Keratinocyte (primary cell): Measurements from ENCODE around the gene CPS1. TPM values are rescaled to one million over a fixed set of nuclear protein-coding genes. Genes with fewer than 3 reads are reported as not detected.

Experiments used
- DNase-seq: peaks from one replicate; pipeline ENCODE4 v3.0.0-alpha.2; 2011; ENCODE audit warnings: low read depth, missing footprints, low spot score
- FAIRE-seq: peaks from 2 replicates; lab custom pipeline; 2011; peaks lifted over from hg19 to GRCh38; lab: Jason Lieb, UNC
- H2AFZ ChIP-seq: 2 replicates; pipeline ENCODE4 v1.6.0; 2012; ENCODE audit warnings: low read length, control low read depth, inconsistent platforms; ENCODE audit not compliant: control insufficient read depth
- H3K27ac ChIP-seq: 2 replicates; pipeline ENCODE4 v1.5.1; 2011; ENCODE audit warnings: low read length; ENCODE audit not compliant: control insufficient read depth, insufficient read depth
- H3K27me3 ChIP-seq: 3 replicates; pipeline ENCODE4 v1.6.0; 2011; ENCODE audit warnings: low read length; ENCODE audit not compliant: control insufficient read depth, insufficient read depth; ENCODE audit errors: extremely low read depth
- H3K36me3 ChIP-seq, 2 experiments: 2 replicates in 1 of 2; 3 replicates in 1 of 2; pipeline ENCODE4 v1.5.1; 2011; ENCODE audit warnings: low read length in 2 of 2, mild to moderate bottlenecking in 1 of 2; ENCODE audit not compliant: control insufficient read depth in 2 of 2, insufficient read depth in 2 of 2; ENCODE audit errors: extremely low read depth in 1 of 2
- H3K4me1 ChIP-seq: 3 replicates; pipeline ENCODE4 v1.5.1; 2011; ENCODE audit warnings: low read length; ENCODE audit not compliant: control insufficient read depth, insufficient read depth; ENCODE audit errors: extremely low read depth
- H3K4me2 ChIP-seq: 3 replicates; pipeline ENCODE4 v1.6.0; 2011; ENCODE audit warnings: low read depth, low read length; ENCODE audit not compliant: control insufficient read depth, insufficient read depth; ENCODE audit errors: extremely low read depth
- H3K4me3 ChIP-seq, 3 experiments: fragments of 200-600 bp in 1 of 3; sonication (generic) in 1 of 3; 2 replicates in 2 of 3; 3 replicates in 1 of 3; pipeline ENCODE4 v1.5.1; 2011 to 2016; ENCODE audit warnings: low read length in 3 of 3, mild to moderate bottlenecking in 3 of 3, control low read depth in 2 of 3, inconsistent platforms in 1 of 3, low read depth in 1 of 3, mixed read lengths in 1 of 3, mixed run types in 1 of 3, moderate library complexity in 1 of 3; ENCODE audit not compliant: control insufficient read depth in 2 of 3, insufficient read depth in 2 of 3; ENCODE audit errors: extremely low read depth in 1 of 3
- H3K79me2 ChIP-seq: 2 replicates; pipeline ENCODE4 v1.6.0; 2012; ENCODE audit warnings: low read length; ENCODE audit not compliant: control insufficient read depth, insufficient read depth
- H3K9ac ChIP-seq: 3 replicates; pipeline ENCODE4 v1.6.0; 2011; ENCODE audit warnings: low read length; ENCODE audit not compliant: control insufficient read depth, insufficient read depth; ENCODE audit errors: extremely low read depth
- H3K9me1 ChIP-seq: 3 replicates; pipeline ENCODE4 v1.6.0; 2011; ENCODE audit warnings: low read length; ENCODE audit not compliant: control insufficient read depth, insufficient read depth; ENCODE audit errors: extremely low read depth
- H3K9me3 ChIP-seq: 2 replicates; pipeline ENCODE4 v1.5.1; 2012; ENCODE audit warnings: low read depth, low read length; ENCODE audit not compliant: control insufficient read depth
- H4K20me1 ChIP-seq: 3 replicates; pipeline ENCODE4 v1.6.0; 2011; ENCODE audit warnings: low read length; ENCODE audit not compliant: control insufficient read depth, insufficient read depth; ENCODE audit errors: extremely low read depth
- CTCF ChIP-seq, 3 experiments: IDR thresholded peaks in 1 of 3; conservative IDR thresholded peaks in 1 of 3; optimal IDR thresholded peaks in 1 of 3; 2 replicates in 2 of 3; 3 replicates in 1 of 3; pipeline versions ENCODE3 to v1.5.1; 2011; ENCODE audit warnings: low read length in 3 of 3, mild to moderate bottlenecking in 3 of 3, moderate library complexity in 2 of 3, control low read depth in 1 of 3, inconsistent platforms in 1 of 3; ENCODE audit not compliant: insufficient read depth in 2 of 3; ENCODE audit errors: extremely low read depth in 1 of 3
- EZH2 ChIP-seq: IDR thresholded peaks from one replicate; pipeline ENCODE4 v1.6.1; 2012; ENCODE audit warnings: inconsistent platforms, mild to moderate bottlenecking, low read length, moderate library complexity
- dilution Hi-C: fragments of 300-500 bp; cut with MboI; formaldehyde crosslinking; loops from one replicate; pipeline ENCODE4 v1.7.0; 2020; ENCODE audit warnings: low sequenced_read_pairs; ENCODE audit not compliant: extremely low pct_ligation_motif_present
- polyA plus RNA-seq, 5 experiments: library from polyadenylated mRNA; depleted of rRNA in 3 of 5; stranded (reverse) in 3 of 5; stranded (forward) in 1 of 5; unstranded in 1 of 5; fragments of >200 nt; gene quantifications; 1 replicate in 1 of 5; 2 replicates in 3 of 5; 3 replicates in 1 of 5; pipeline versions ENCODE4 v1.2.1 to v1.2.3, GENCODE V29; 2011 to 2012; ENCODE audit warnings: missing spikeins in 2 of 5, low read depth in 1 of 5, low replicate concordance in 1 of 5

Gene CPS1
- polyA plus RNA-seq, 1 donor (not counting 4 experiments of a cell fraction or from before 2014, with no cell fraction given) = 33.0 TPM

GRCh38 chr2:210687786-210688470 lies 131.5 kb downstream of the CPS1 start:
- Histone ChIP-seq H4K20me1 (no peaks in the 10 kb centered on the region), H3K9me3 (no peaks in the 10 kb centered on the region), H3K79me2 (no peaks in the 10 kb centered on the region), H3K4me2 (no peak overlapping the region), H3K27me3 (no peaks in the 10 kb centered on the region), H3K9me1 (no peaks in the 10 kb centered on the region), H3K4me1 (no peaks in the 10 kb centered on the region), H3K4me3 (no peak overlapping the region), H3K27ac (no peak overlapping the region), H2AFZ (no peak overlapping the region), H3K9ac (no peak overlapping the region), H3K36me3 (no peaks in the 10 kb centered on the region)
- TF ChIP-seq EZH2 (no peak), CTCF (optimal IDR thresholded peaks at IDR 0.05 in 1 of 3, IDR thresholded peaks at IDR 0.05 in 1 of 3, conservative IDR thresholded peaks at IDR 0.05 in 1 of 3; ENCODE audit: extremely low read depth in 1 of 3, insufficient read depth in 2 of 3, low read length in 3 of 3) (no peak)
- dilution Hi-C loops = no loop called here
- DNase-seq = no peak
- FAIRE-seq = no peak

- H4K20me1 ChIP-seq = no peaks in the 10 kb centered on the region
- H3K27me3 ChIP-seq = no peaks in the 10 kb centered on the region
- no peaks in the 10 kb centered on the region for H3K36me3 ChIP-seq
- no peak overlapping the region for H3K4me2 ChIP-seq
- H3K4me3 ChIP-seq = no peak overlapping the region
- TF ChIP-seq CTCF (optimal IDR thresholded peaks at IDR 0.05 in 1 of 3, IDR thresholded peaks at IDR 0.05 in 1 of 3, conservative IDR thresholded peaks at IDR 0.05 in 1 of 3; ENCODE audit: extremely low read depth in 1 of 3, insufficient read depth in 2 of 3, low read length in 3 of 3) (no peak), EZH2 (no peak)
- no peaks in the 10 kb centered on the region for H3K9me1 ChIP-seq
- H2AFZ ChIP-seq = no peak overlapping the region
- no peaks in the 10 kb centered on the region for H3K79me2 ChIP-seq
- no peak overlapping the region for H3K27ac ChIP-seq
- H3K4me1 ChIP-seq = no peaks in the 10 kb centered on the region
- H3K9me3 ChIP-seq = no peaks in the 10 kb centered on the region
- no peak overlapping the region for H3K9ac ChIP-seq
- DNase-seq = no peak
- dilution Hi-C loops = no loop called here
- no peak for FAIRE-seq
These were observed 151.5 kb downstream of the CPS1 start for GRCh38 chr2:210707900-210708299.
